Stimulated activated CD4-positive, alpha-beta T cell treated with anti-CD3 and anti-CD28 coated beads, Interleukin-2, amount 100 ng/mL, for 4 hours (primary cell): ENCODE results near the gene IFITM10.
"Not testable (repeated sequence)": the region's sequence is repeated elsewhere in the genome, so short reads cannot be mapped to it uniquely, and the experiment has no call there.

ENCODE experiments used
- DNase-seq: peaks from one replicate; pipeline ENCODE4 v3.0.0-alpha.2; 2020; ENCODE audit warnings: low read depth

Gene IFITM10

GRCh38 chr11:1690167-1691025, 60.0 kb downstream of the IFITM10 start:
- DNase-seq: no peak

DNA sequence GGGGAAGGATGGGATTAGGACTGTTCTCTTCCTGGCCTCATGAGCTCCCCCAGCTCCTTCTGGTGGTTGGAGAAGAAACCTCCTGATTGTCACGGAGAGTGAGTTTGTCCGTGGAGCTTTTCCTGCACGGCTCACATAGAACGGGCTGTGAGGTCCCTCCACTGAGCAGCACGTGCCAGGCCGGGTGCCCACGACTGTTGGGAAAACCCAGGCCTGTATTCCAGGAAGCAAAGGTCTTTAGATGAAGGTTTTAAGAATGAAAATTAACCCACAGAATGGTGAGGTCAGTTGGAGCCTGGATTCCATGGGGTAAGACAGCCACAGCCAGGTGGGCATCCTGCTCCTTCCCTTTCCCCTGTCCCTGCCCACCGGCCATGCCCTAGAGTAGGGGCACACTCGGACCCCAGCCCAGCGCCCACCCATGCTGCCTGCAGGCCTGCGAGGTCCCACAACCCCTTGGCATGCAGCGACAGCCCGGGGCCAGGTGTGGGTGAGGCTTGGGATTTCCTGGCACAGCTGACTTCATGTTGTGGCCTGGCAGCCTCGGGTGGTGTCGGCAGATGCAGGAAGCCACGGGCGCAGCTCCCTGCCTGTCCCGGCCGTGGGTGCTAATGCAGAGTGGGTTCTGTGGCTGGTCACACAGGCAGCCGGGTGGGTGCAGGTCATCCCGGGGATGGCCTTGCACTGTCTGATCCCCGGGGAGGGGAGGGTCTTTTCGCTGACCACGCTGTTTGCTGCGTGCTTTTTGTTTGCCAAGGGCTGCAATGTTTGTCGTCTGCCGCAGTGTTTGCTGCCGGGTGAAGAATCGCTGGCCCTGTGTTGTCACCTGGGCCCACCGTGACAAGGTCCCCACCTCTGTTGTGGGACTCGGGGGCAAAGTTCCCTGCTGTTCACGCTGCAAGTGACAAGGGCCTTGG, 60.9 kb downstream of the IFITM10 start:
- not testable (repeated sequence) for DNase-seq

- DNase-seq: not testable (repeated sequence)
These were observed 62.0 kb downstream of the IFITM10 start for GRCh38 chr11:1688336-1688947.

- DNase-seq: not testable (repeated sequence)
These were observed 64.2 kb downstream of the IFITM10 start for GRCh38 chr11:1686220-1686619.

DNA sequence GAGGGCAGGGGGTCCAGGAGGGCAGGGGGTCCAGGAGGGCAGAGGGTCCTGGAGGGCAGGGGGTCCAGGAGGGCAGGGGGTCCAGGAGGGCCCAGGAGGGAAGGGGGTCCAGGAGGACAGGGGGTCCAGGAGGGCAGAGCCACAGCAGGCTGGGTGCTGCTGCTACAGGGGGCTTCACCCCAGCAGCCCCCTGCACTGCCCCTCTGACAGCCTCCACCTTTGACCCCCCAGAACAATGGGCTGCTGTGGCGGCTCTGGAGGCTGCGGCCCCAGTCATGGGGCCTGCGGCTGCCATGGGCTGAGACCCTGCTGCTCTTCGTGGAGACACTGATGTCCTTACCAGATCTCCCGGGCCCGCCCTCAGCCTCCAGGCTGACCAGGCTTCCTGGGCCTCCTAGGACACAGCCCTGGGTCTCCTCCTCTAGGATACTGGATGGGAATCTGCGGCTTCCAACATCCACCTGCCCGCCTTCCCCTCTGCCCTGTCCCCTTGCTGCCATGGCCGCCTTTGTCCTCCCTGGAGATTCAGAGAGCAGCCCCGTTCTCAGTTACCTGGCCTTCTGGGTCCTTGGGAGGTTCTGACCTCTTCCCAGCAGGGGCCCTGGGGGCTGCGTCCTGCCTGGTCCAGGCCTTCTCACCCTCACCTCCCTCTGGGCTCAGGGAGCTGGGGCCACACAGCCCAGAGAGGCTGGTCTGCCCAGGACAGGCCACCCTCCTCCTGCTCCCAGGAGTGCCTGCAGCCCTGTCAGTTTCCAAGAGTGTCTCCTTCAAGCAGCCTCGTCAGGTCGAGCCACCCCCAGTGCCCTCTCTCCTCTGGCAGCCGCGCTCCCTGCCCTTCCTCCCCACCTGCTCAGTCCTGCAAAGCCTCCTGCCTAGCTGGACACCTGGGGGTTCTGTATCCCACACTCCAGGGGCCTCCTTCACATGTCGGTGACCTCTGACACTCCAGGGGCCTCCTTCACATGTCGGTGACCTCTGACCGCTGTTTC, 65.2 kb downstream of the IFITM10 start:
- not testable (repeated sequence) for DNase-seq

DNA sequence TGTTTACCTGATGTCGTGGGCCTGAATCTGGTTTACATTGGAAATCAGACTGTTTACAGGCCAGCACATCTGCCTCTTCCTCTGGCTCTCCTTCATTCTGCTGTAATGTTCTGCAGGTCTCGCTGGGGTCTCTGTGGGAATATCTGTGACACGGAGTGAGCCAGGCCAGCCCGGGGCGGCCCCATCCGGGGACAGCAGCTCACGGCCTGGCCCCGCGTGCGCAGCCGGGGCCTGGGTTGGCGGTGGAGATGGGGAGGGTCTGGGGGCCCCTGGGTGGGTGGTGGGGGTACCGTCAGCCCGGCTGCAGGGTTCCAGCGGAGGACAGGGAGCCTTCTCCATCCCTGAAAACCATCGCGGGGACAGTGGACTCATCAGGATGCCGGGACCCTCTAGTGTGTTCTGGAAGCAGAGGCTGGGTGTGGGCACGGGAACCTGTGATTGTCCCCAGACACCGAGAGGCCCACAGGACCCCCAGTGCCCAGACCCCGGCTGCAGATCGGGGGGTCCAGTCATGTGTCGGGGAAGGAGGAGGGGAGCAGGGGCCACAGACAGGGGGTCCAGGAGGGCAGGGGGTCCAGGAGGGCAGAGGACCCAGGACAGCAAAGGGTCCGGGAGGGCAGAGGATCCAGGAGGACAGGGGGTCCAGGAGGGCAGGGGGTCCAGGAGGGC, 66.4 kb downstream of the IFITM10 start:
- not testable (repeated sequence) for DNase-seq

- not testable (repeated sequence) for DNase-seq
These were observed 67.2 kb downstream of the IFITM10 start for GRCh38 chr11:1683216-1683615.
